D721Med (cell line): ENCODE measurements around the gene GSTT2B.
"Not testable (repeated sequence)": the region's sequence is repeated elsewhere in the genome, so short reads cannot be mapped to it uniquely, and the experiment has no call there.

Source experiments
- DNase-seq: peaks from one replicate; pipeline ENCODE4 v3.0.0; 2011; ENCODE audit warnings: low spot score; ENCODE audit not compliant: insufficient read length
- FAIRE-seq: peaks from 2 replicates; lab custom pipeline; 2011; peaks lifted over from hg19 to GRCh38; lab: Jason Lieb, UNC
- TF ChIP-seq, protein P1 (sequence below): IDR thresholded peaks from 2 replicates; pipeline ENCODE4 v1.5.1; 2012; ENCODE audit warnings: mild to moderate bottlenecking, control low read depth; ENCODE audit not compliant: insufficient read depth; ENCODE audit errors: missing control alignments

Gene GSTT2B

DNA sequence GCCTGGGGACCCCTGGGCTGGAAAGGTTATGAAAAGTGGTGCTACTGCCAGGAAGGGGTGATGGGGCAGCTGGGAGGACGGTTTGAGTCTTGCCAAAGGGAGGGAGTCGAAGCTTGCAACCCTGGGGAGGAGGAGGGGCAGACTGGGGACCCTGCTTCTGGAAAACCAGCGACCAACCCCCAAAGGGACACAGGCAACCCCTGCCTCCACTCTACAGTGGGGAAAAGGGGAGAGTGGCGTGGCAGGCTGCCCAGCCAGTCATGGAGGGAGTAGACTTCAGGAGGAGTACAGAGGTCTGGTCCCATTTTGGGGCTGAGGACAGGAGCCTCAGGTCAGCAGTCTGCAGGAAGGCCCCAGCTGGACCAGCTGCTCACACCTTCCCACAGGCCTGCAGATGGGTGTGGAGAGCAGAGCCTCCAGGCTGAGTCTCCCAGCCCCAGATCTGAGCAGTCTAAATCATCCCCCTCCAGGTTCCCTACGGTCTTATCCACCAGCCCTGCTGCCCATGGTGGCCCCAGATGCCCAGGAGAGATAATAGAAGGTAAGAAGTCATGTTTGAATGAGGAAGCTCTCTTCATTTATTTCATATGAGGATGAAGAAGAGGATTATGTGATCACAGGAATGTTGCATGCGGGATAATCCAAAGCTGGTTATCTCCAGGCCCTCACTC, 10.0 kb upstream of the GSTT2B start:
- DNase-seq = no peak
- FAIRE-seq = no peak
- TF ChIP-seq, protein P1, sequence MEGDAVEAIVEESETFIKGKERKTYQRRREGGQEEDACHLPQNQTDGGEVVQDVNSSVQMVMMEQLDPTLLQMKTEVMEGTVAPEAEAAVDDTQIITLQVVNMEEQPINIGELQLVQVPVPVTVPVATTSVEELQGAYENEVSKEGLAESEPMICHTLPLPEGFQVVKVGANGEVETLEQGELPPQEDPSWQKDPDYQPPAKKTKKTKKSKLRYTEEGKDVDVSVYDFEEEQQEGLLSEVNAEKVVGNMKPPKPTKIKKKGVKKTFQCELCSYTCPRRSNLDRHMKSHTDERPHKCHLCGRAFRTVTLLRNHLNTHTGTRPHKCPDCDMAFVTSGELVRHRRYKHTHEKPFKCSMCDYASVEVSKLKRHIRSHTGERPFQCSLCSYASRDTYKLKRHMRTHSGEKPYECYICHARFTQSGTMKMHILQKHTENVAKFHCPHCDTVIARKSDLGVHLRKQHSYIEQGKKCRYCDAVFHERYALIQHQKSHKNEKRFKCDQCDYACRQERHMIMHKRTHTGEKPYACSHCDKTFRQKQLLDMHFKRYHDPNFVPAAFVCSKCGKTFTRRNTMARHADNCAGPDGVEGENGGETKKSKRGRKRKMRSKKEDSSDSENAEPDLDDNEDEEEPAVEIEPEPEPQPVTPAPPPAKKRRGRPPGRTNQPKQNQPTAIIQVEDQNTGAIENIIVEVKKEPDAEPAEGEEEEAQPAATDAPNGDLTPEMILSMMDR = no peak

DNA sequence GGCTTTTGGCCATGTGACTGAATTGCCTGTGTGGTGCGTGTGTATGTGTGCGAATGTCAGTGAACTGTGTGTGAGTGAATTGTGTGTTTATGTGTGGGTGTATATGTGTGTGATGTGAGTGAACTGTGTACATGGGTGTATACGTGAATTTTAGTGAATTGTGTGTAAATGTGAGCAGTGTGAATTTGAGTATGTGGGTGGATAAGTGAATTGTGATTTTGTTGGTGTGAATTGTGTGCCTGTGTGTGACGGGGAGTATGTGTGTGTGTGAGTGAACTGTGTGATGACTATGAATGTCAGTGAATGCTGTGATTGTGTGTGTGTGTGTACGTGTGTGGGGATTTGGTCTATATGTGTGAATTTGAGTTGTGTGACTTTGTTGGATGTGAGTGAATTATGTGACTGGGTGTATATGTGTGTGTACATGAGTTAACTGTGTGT, 9.2 kb upstream of the GSTT2B start:
- TF ChIP-seq, protein P1 = no peak
- no peak for DNase-seq
- no peak for FAIRE-seq

DNA sequence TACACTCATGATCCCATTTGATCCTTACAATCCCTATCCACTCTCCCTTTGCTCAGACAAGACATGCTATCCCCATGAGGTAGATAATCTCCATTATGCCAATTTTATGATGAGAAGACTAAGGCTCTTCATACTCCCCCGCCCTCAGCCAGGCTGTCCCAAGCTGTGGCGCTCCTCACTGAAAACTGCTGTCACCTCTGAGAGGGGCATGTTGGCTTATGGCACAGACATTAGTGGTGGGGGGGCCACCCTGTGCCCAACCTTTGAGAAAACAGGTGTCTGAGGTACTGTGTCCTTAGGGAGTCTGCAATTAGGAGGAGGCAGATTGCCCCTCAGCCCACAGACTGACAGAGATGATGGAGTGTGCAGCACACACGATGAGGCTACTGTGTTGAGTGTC, 8.1 kb upstream of the GSTT2B start:
- FAIRE-seq (no peak), DNase-seq (no peak)
- TF ChIP-seq, protein P1 = no peak

DNA sequence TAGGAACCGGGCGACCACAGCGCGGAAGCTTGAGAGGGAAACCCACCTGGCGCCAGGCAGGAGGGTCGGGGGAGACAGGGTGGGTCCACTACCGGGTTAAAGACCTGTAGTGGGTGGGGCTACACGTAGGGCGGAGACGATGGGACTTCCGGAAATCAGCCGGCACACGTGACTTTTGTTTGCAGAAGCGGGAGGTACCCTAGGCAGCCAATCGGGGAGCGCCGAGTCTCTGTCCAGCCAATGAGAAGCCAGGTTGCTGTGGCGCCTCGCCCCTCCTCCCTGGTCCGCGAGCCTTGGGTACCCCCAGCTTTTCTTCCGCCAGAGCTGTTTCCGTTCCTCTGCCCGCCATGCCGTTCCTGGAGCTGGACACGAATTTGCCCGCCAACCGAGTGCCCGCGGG, 5.6 kb upstream of the GSTT2B start, which contains the start of gene DDTL:
TSS of gene DDTL (plus strand) at position 321 of the 400 bp plus-strand sequence. CDS start at position 348, 27 bp downstream.
- DNase-seq, FAIRE-seq: not testable (repeated sequence)

DNA sequence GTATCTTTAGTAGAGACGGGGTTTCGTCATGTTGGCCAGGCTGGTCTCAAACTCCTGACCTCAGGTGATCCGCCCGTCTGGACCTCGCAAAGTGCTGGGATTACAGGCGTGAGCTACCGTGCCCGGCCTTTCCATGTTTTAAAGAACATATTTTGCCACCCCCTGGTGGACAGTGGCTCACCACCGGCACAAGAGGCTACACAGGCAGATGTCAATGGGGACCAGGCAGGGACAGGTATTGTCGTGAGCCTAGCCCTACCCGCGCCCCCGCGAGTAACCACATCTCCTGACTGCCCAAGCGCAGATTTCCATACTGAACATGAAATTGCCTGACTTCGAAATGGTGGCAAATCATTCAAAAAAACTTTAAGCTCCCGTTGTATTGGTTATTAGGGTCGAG, 5.1 kb upstream of the GSTT2B start:
- not testable (repeated sequence) for FAIRE-seq, DNase-seq

DNA sequence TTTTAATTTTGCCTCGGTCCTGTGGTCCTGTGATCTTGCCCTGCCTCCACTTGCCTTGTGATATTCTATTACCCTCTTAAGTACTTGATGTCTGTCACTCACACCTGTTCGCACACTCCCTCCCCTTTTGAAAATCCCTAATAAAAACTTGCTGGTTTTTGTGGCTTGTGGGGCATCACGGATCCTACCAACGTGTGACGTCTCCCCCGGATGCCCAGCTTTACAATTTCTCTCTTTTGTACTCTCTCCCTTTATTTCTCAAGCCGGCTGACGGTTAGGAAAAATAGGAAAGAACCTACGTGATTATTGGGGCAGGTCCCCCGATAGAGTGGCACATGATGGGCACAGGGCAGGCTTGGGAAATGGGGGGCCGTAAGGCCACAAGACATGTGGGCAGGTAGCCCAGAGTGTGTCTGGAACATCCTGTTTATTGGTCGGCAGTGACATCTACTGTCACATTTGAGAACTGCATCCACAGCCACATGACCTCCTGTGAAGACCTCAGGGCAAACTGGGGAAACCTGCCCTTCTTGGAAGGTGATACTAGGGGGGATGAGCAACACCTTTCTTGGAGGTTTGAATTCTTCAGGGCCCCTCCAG, 4.6 kb downstream of the GSTT2B start:
- TF ChIP-seq, protein P1 = peak; percentile 86
- DNase-seq (peak; percentile 37), FAIRE-seq (peak; percentile 32)

DNA sequence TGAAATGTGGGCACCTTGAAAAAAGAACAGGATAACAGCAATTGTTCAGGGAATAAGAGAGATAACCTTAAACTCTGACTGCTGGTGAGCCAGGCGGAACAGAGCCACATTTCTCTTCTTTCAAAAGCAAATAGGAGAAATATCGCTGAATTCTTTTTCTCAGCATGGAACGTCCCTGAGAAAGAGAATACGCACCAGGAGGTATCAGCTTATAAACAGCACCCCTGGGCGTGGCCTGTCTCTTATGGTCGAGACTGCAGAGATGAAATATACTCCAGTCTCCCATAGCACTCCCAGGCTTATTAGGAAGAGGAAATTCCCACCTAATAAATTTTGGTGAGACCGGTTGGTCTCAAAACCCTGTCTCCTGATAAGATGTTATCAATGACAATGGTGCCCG, 5.1 kb downstream of the GSTT2B start:
- not testable (repeated sequence) for FAIRE-seq, DNase-seq

DNA sequence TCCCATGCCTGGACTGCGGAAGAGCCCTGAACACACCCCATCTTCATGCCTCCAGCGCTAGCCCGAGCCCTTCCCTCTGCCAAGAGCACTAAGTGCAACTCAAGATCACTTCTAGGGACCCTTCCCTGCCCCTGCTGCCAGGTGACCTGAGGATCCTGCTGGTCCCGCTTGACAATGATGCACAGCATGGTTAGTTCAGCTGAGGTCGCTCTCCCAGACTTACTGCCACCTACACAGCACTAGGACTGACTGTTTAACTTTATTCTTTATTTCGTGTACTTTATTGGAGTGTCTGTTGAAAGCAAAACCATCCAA, 6.0 kb downstream of the GSTT2B start:
- DNase-seq, FAIRE-seq: not testable (repeated sequence)

DNA sequence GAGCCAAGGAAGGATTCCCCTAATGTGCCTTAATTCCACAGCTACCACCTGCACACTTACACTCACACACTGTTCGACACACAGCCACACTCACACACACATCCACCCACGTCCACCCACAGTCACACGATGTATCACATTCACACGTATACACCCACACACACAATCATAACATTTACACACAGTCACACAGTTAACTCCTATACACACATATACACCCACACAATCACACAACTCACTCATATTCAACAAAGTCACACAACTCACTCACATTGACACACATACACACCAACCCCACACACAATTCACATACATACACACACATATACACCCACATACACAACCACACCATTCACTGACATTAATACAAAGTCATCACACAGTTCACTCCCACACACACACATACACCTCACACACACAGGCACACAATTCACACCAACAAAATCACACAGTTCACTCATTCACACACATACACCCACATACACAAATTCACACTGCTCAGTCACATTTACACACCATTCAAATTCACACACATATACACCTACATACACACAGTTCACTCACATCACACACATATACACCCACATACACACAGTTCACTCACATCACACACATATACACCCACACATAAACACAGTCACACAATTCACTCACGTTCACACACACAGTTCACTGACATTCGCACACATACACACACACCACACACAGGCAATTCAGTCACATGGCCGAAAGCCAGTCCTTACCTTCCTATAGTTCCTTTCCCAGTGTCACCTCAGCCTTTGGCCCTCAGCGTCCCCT, 6.6 kb downstream of the GSTT2B start:
- not testable (repeated sequence) for DNase-seq, FAIRE-seq

DNA sequence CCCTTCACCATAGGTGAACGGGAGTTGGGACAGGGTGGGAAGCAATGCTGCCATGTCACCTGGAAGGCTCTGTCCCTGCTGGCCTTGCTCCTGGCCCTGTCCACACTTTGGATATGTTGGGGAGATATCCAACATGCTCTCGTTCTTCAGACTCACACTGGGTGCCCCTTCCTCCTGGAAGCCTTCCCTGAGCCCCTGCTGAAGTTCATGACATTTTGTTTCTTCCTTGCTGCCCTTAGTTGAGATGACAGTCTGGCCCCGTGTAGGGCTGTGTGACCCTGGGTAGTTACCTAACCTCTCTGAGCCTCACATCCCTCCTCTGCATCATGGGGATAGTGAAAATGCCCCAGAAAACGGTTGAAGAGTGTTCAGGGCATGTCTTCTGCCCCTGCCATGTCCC, 7.5 kb downstream of the GSTT2B start:
- FAIRE-seq, DNase-seq: not testable (repeated sequence)

DNA sequence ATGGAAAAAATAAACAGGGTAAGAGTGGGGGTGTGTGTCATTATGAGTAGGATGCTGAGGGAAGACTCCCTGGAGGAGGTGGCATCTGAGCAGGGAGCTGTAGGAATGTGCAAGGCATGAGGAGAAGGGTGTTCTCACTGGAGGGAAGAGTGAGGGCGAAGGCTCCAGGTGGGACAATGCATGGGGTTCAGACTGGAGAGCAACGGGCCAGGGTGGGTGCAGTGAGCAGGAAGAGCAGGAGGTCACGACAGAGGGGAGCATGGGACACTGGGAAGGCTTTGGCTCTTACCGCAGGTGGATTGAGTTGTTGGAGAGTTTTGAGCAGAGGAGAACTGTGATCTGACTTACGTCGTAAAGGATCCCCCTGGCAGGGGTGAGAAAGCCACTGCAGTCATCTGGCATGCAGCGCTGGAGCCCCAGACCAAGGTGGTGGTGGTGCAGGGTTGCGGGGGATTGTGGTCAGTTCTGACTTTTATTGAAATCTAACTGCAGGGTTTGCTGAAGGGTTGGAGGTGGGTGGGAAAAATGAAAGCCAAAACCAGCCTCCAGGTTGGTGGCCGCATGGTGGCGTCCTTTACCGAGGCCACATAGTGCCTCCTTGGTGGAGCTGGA, 8.1 kb downstream of the GSTT2B start:
- DNase-seq, FAIRE-seq: not testable (repeated sequence)

DNA sequence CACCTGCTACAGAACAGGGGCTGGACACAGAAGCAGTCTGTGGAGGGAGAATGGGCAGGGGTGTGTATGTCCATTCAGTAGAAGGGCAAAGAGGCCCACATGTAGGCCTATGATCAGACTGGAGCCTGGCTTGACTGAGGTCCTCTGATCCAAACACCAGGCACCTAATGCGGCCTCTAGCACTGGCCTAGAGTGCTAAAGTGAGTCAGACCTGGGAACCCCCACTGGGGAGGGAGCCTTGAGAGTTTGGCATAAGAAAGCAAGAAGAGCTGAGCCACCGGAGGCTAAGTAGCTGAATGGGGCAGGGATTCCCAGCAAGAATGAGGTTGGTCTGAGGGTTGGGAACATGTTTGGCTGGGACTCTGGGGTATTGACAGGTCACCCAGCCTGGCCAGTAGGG, 9.6 kb downstream of the GSTT2B start:
- not testable (repeated sequence) for FAIRE-seq

DNA sequence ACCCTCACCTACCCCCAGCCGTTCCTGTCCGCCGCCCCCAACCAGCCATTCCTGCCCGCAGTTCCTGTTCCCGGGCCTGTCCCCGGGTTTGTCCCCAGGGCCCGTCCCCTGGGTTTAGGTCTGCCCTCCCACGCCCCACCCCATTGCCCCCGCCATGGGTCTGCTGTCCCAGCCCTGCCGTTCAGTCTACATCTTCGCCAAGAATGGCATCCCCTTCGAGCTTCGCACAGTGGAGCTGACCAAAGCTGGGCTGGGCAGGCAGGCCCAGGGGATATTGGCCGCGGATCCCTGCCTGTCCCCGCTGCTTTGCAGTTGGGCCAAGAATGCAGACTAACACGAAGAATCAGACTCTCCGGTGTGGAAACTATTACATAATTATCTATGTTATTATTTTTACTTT, 11.2 kb downstream of the GSTT2B start:
- FAIRE-seq = not testable (repeated sequence)

More for the DNA sequence above, 9.6 kb downstream of the GSTT2B start:
- DNase-seq = not testable (repeated sequence)

DNA sequence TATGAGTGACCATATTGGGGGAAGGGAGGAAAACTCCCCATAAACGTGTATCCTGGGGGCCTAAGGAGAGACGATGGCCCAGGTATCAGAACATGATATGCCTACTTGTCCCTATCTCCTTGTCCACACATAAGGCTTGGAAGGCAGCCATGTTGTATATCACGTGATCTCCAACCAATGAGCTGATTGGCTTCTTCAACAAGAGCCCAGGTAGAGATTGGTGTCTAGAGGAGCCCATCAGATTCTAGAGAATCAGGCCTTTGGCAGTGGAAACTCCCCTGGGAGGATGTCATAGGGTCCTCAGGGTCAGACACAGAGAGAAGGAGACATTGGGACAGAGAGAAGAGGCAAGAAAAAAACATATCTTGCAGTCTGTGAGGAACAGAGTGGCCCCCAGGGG, 13.6 kb downstream of the GSTT2B start:
- not testable (repeated sequence) for FAIRE-seq, DNase-seq

More for the DNA sequence above, 11.2 kb downstream of the GSTT2B start:
- DNase-seq = not testable (repeated sequence)
